NCI-H510A treated with DMSO at 0.1 percent for 48 hours (cell line): ENCODE results near the gene PCBP3.
"Not testable (repeated sequence)": the region's sequence is repeated elsewhere in the genome, so short reads cannot be mapped to it uniquely, and the experiment has no call there.

Experiments used
- DNase-seq: peaks from one replicate; lab custom pipeline; 2025; lab: John Stamatoyannopoulos, UW

The PCBP3 gene

GRCh38 chr21:45678790-45679189 is 35.3 kb downstream of the PCBP3 start:
- not testable (repeated sequence) for DNase-seq

GRCh38 chr21:45680215-45680614 is 36.7 kb downstream of the PCBP3 start:
- DNase-seq, result no peak

GRCh38 chr21:45695086-45695485 is 51.6 kb downstream of the PCBP3 start:
- DNase-seq, result no peak

GRCh38 chr21:45698493-45699184 is 55.1 kb downstream of the PCBP3 start:
- DNase-seq, result no peak

- DNase-seq, result no peak
Observed at GRCh38 chr21:45699251-45699942, 55.9 kb downstream of the PCBP3 start.

- DNase-seq, result no peak
Observed at GRCh38 chr21:45699966-45700365, 56.4 kb downstream of the PCBP3 start.

- no peak for DNase-seq
Observed at GRCh38 chr21:45700461-45700860, 56.9 kb downstream of the PCBP3 start.

GRCh38 chr21:45704311-45705108 is 61.0 kb downstream of the PCBP3 start:
- DNase-seq, result no peak

GRCh38 chr21:45706299-45706698 is 62.8 kb downstream of the PCBP3 start:
- no peak for DNase-seq

- no peak for DNase-seq
Observed at GRCh38 chr21:45709173-45709572, 65.6 kb downstream of the PCBP3 start.

- no peak for DNase-seq
Observed at GRCh38 chr21:45709696-45710268, 66.3 kb downstream of the PCBP3 start.

GRCh38 chr21:45710306-45710705 is 66.8 kb downstream of the PCBP3 start:
- not testable (repeated sequence) for DNase-seq

- no peak for DNase-seq
Observed at GRCh38 chr21:45713613-45714012, 70.1 kb downstream of the PCBP3 start.

- no peak for DNase-seq
Observed at GRCh38 chr21:45715441-45715840, 71.9 kb downstream of the PCBP3 start.

GRCh38 chr21:45718413-45718812 is 74.9 kb downstream of the PCBP3 start:
- no peak for DNase-seq

- DNase-seq, result no peak
Observed at GRCh38 chr21:45719177-45719802, 75.8 kb downstream of the PCBP3 start.

GRCh38 chr21:45720204-45720603 is 76.7 kb downstream of the PCBP3 start:
- DNase-seq, result not testable (repeated sequence)

GRCh38 chr21:45721671-45722070 is 78.1 kb downstream of the PCBP3 start:
- DNase-seq, result no peak

- DNase-seq, result no peak
Observed at GRCh38 chr21:45723049-45723958, 79.8 kb downstream of the PCBP3 start.

- no peak for DNase-seq
Observed at GRCh38 chr21:45724345-45724961, 80.9 kb downstream of the PCBP3 start.
